GM04503 (cell line): ENCODE results near the gene RAI1.

Experiments used
- DNase-seq: peaks from one replicate; pipeline ENCODE4 v3.0.0-alpha.2; 2012; ENCODE audit warnings: low read depth

The RAI1 gene

GRCh38 chr17:17768424-17769088 lies 87.3 kb downstream of the RAI1 start:
- DNase-seq = no peak

GRCh38 chr17:17769869-17770631 lies 88.8 kb downstream of the RAI1 start:
- DNase-seq = no peak

- DNase-seq = no peak
Observed at GRCh38 chr17:17770632-17771044, 89.4 kb downstream of the RAI1 start.

GRCh38 chr17:17771498-17772201 lies 90.4 kb downstream of the RAI1 start:
- no peak for DNase-seq

DNA sequence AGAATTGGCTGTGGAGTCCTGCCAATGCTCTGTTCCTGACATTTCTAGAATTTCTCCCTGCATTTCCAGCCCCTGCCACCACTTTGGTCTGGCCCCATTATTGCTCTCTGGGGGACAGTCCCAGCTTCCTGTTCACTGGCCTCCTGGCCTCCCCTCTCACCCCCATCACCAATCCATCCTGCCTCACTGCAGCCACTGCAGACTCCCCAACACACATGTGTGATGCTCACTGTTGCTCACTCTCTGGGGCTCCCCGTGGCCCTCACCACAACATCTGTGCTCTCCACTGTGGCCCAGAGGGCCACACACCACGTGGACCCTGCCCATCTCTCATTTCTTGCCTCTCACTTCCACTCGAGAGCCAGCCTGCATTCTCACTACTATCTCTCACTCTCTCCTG lies 91.0 kb downstream of the RAI1 start:
- DNase-seq = no peak

- no peak for DNase-seq
Observed at GRCh38 chr17:17774009-17774881, 93.0 kb downstream of the RAI1 start.

- no peak for DNase-seq
Observed at GRCh38 chr17:17776889-17777288, 95.6 kb downstream of the RAI1 start.

DNA sequence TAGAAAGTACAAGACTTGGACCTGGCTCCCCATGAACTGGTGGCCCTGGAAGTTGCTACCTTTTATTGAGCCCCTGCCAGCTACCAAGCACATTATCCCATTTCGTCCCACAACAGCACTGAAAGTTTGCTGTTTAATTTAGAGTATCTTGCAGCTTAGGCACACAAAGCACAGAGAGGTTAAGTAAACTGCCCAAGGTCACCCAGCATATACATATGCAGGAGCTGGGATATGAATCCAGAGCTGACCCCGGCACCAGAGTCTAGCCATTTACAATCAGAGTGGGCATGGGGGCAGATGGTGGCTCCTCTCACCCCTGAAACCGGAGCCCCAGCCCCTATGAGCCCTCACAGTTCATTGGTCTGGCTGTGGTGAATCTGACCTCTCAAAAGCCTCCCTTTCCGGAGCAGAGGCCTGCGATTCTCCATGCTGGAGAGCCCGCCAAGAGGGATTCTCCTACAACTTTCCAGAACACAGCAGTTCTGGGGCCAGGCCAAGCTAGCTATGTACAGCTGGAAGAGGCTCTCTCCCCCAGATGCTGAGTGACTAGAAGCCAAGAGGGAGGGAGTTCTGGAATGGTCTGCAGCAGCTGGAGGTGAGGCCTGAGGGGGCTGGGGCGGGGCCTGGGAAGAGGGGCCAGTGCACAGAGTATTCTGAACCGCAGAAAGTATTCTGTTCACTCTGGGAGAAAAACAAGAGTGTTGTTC lies 97.2 kb downstream of the RAI1 start:
- DNase-seq = no peak

DNA sequence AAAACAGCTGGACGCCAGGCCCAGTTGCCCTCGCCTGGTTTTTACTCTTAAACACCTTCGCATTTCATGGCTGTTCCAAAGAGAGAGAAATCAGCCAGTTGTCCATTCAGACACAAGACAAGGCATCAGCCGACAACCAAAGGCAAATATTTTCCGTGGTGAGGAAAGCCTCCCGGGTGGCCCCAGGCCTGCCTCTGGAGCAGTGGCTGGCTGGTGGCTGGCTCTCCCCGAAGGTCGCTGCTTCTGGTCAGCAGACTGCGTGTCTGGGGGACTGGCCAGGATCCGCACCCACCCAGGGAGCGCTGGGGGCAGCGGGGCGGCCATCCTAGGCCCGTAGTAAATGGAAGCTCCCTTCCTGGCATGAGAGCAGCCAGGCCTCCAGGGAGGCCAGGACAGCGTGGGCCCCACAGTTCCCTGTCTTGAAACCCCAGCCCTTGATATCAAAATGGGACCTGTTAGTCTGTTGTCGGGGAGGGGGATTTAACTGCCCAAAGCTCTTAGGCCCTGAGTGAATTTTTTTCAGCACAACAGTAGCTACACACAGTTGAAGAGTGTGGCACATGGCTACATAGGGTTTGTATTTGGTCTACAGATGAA lies 97.9 kb downstream of the RAI1 start:
- no peak for DNase-seq

DNA sequence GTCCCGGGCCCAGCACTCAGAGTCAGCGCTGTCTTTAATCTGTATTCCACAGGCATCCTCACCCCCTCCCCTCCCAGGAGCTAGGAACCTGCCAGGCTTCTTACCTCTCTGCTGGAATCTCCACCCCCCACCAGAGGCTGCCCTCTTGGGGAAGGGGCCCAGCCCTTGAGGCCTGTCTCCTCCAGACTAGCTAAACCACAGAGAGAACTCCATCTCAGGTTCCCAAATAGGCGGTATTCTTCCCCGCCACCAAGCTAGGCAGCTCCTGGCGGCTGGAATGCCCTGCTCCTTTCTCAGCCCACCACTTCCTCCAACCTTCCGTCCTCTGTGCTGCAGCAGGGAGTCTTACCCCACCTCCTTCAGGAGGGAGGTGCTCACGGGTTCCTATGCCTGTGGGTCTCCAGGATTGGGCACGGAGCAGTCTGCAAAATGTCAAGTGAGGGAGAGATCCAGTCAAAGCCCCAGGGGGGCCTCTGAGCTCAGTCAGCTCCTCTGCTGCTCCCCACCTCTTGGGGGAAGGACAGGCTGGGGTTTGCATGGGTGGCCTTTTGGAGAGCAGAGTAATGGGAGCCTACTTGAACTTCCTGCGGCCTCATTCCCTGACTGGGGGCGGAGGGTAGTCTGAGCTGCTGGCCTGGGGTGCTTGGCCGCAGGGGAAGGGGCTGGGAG lies 99.8 kb downstream of the RAI1 start:
- no peak for DNase-seq

DNA sequence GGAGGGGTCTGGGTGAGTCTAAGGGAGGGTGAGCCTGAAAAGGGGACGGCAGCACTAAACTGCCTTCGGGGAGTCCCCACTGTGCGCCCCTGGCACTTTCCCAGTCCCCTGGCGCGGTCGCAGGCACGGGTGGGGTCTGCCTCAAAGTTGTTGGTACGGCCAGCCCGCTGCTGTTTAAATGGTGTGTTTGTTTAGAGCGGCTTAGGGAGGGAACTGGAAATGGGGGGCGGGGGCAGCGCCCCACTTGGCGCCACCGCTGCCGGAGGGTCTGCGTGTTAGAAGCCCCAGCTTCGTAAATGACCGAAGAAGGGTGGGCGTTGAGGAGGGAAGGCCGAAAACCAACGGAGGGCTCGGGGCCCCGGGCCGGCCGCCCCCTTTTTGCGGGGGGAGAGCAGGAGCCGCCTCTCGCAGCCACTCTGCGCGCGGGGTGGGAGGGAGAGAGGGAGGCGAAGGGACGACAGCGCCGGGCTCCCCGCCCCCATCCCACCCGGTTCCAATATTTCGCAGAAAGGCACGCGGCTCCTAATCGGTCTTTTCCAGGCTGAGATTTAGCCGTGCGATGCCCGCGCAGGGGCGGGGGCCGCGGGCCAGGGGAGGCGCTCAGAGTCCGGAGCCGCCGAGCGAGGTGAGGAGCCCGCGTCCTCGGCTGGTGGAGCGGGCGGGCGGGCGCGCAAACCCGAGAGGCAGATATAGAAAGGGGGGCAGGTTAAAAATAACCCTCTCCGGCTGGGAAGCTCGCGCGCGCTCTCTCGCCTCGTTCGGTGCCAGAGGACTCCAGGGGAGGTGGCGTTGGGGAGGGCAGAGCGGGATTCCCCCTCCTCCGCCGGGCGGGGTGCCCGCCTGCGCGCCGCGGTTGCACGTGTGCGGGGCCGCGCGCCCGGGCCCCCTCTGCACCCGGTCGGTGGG lies 100.6 kb downstream of the RAI1 start:
- DNase-seq = no peak

- no peak for DNase-seq
Observed at GRCh38 chr17:17782523-17783115, 101.4 kb downstream of the RAI1 start.

DNA sequence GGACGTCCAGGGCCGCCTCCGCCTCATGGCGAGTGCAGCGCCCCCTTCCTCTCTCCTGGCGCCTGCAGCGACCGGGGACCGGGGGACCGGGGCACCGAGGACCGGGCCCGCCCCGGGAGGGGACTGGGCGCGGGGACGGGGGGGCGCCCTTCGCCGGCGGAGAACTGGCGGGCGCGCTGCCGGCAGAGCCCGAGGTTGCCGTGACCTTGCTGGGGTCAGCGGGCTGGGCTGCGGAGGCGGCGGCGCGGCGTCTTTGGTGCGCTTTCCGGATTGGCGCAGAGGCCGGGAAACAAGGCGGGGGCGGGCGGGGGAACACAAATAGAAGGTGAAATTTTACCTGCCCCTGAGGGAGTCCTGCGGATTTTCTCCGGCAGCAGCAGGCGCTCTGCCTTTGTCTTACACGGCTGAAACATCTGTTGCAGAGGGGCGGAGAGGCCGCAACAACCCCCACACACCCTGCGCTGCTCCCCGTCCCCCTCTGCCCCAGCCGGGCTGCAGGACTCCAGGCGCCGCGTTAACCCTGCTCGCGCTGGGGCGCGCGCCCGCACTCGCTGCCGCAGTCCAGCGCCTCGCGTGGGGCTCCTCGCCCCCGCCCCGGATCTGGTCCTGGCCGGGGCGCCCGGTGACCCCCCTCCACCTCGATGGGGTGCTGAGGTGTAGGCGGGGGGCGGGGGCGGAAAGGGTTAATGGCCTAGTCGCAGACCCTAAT lies 102.0 kb downstream of the RAI1 start:
- no peak for DNase-seq

DNA sequence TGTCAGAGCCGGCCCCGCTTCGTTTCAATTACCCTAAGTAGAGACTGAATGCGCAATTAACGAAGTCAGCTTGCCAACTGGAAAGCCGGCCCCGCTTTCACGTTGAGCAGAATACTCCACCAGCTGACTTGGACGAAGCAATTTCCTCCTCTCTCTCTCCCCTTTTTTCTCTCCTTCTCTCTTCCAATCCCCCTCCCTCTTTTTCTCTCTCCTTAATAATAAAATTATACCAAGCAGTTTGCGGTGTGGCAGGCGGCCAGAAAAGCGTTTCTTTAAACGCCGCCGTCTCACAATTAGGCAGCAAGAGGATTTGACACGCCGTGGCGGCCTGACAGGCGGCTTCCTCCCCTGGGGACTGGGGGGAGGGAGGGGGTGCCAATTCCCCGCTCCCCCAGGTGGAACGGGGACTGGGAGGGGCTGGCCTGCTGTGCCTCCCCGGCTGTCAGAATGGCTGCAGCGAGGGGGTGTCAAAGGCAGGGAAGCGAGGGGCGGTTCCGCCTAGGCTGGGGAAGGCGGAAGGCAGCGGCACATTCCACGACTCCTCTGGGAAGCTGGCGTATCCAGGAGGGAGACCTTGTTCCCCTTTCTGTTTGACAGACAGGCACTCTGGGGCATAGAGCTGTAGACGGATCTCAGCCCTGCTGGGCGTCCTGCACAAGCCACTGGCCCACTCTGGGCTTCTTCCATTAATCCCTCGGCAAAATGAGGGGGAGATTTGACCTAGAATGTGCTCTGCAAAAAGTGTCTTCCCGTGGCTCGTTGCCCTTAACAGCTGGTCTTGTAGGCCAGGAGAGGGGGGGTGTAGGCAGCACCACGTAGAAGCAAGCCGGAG lies 102.8 kb downstream of the RAI1 start:
- no peak for DNase-seq

DNA sequence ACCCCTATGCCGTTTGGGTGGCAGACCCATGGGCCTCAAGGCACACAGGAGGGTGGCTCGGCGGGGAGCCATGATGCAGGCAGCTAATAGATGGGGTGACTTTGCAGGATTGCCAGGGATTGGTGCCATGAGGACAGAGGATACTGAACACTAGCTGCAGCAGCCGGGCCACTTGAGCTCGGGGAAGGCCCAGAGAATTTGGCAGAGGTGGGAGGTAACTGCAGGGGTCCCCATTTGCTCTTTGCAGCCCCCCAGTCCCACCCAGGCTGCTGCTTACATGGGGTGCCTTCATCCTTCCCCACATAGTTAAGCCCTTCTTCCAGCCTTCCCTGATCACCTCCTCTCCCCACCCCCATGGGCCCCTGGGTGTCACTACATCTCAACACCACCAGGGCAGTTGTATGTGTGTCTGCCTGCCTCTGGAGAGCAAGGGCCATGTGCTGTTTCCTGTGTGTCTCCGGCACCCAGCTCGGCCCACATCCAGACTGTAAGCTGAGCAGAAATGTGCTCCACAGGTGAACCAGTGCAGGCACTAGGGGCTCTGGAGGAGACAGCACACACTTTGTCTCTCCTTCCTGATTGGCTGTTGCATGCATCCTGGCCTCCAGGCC lies 103.5 kb downstream of the RAI1 start:
- DNase-seq = no peak

- DNase-seq = no peak
Observed at GRCh38 chr17:17785407-17785806, 104.1 kb downstream of the RAI1 start.

DNA sequence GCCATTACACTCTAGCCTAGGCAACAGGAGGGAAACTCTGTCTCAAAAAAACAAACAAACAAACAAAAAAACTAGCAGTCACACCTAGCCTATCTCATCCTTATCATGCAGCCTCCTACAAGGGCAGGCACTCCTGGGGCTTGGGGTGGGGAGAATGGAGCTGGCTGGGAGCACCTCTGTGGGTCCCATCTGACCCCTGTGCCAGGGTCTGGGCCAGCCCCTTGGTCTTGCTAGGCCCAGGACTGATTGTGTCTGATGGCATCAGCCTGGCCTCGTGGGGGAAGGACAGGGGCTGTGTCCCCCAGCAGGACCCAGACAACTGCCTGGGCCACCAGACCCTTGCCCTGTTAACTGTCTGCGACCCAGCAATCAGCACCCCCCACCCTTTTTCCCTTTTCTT lies 105.7 kb downstream of the RAI1 start:
- DNase-seq = no peak
